Activated T-cell treated with anti-CD3 and anti-CD28 coated beads for 1 hour (primary cell): ENCODE measurements around the gene TBL1XR1.
"Not testable (repeated sequence)": the region's sequence is repeated elsewhere in the genome, so short reads cannot be mapped to it uniquely, and the experiment has no call there.

Source experiments
- DNase-seq: peaks from one replicate; pipeline ENCODE4 v3.0.0-alpha.2; 2020; ENCODE audit warnings: low read depth

The TBL1XR1 gene

GRCh38 chr3:177141471-177141870, 55.8 kb downstream of the TBL1XR1 start:
- DNase-seq, result no peak

GRCh38 chr3:177139220-177139619, 58.1 kb downstream of the TBL1XR1 start:
- DNase-seq, result not testable (repeated sequence)

- DNase-seq, result no peak
Measured at GRCh38 chr3:177137774-177138705, 59.2 kb downstream of the TBL1XR1 start.

- DNase-seq, result no peak
Measured at GRCh38 chr3:177136741-177137140, 60.5 kb downstream of the TBL1XR1 start.

GRCh38 chr3:177135841-177136492, 61.3 kb downstream of the TBL1XR1 start:
- DNase-seq, result no peak

GRCh38 chr3:177134816-177135210, 62.5 kb downstream of the TBL1XR1 start:
- DNase-seq, result no peak

- DNase-seq, result no peak
Measured at GRCh38 chr3:177133860-177134815, 63.1 kb downstream of the TBL1XR1 start.

- DNase-seq, result no peak
Measured at GRCh38 chr3:177131927-177132636, 65.2 kb downstream of the TBL1XR1 start.

GRCh38 chr3:177127008-177127407, 70.3 kb downstream of the TBL1XR1 start:
- no peak for DNase-seq

GRCh38 chr3:177126015-177126773, 71.1 kb downstream of the TBL1XR1 start:
- no peak for DNase-seq

GRCh38 chr3:177124882-177125281, 72.4 kb downstream of the TBL1XR1 start:
- DNase-seq, result no peak

GRCh38 chr3:177123822-177124221, 73.5 kb downstream of the TBL1XR1 start:
- DNase-seq, result no peak

- no peak for DNase-seq
Measured at GRCh38 chr3:177122183-177122856, 75.0 kb downstream of the TBL1XR1 start.

- no peak for DNase-seq
Measured at GRCh38 chr3:177119829-177120228, 77.5 kb downstream of the TBL1XR1 start.

- DNase-seq, result no peak
Measured at GRCh38 chr3:177114253-177114652, 83.0 kb downstream of the TBL1XR1 start.

GRCh38 chr3:177111541-177111949, 85.7 kb downstream of the TBL1XR1 start:
- no peak for DNase-seq

GRCh38 chr3:177110895-177111294, 86.4 kb downstream of the TBL1XR1 start:
- no peak for DNase-seq

- no peak for DNase-seq
Measured at GRCh38 chr3:177110386-177110785, 86.9 kb downstream of the TBL1XR1 start.

- DNase-seq, result no peak
Measured at GRCh38 chr3:177109688-177110330, 87.5 kb downstream of the TBL1XR1 start.

GRCh38 chr3:177108648-177109047, 88.6 kb downstream of the TBL1XR1 start:
- DNase-seq, result no peak
